Suprapubic skin (tissue), 3 donors: ENCODE measurements around the gene KIFBP.

Experiments
- CTCF ChIP-seq, 2 donors: fragments of 200-600 bp in 1 of 2; fragments of 450-650 bp in 1 of 2; sonication (generic) in 1 of 2; IDR thresholded peaks; one replicate each; pipeline ENCODE4 v1.5.1; 2016 to 2019; ENCODE audit warnings: antibody characterized with exemption in 2 of 2, mild to moderate bottlenecking in 1 of 2, moderate library complexity in 1 of 2
- POLR2A ChIP-seq, 2 donors: fragments of 450-650 bp; IDR thresholded peaks; one replicate each; pipeline ENCODE4 v1.6.1; 2017; ENCODE audit warnings: antibody characterized with exemption in 2 of 2, mild to moderate bottlenecking in 2 of 2, moderate library complexity in 2 of 2

GRCh38 chr10:68992636-68993440 is 4.2 kb downstream of the KIFBP start:
- TF ChIP-seq POLR2A (IDR thresholded peaks at IDR 0.05) (no peak), CTCF (IDR thresholded peaks at IDR 0.05) (no peak)
